GM13976 (cell line): Measurements from ENCODE around the gene HOXB5.

Experiments used
- DNase-seq: peaks from one replicate; pipeline ENCODE4 v3.0.0; 2012; ENCODE audit warnings: low spot score
- CTCF ChIP-seq: IDR thresholded peaks from 2 replicates; pipeline ENCODE4 v1.5.1; 2012; ENCODE audit warnings: borderline replicate concordance, mild to moderate bottlenecking; ENCODE audit not compliant: insufficient read depth; ENCODE audit errors: extremely low read depth, missing control alignments, control extremely low read depth
- in situ Hi-C: fragments of 300-500 bp; cut with MboI; formaldehyde crosslinking; loops from one replicate; pipeline ENCODE4 v1.12.0; 2022; ENCODE audit warnings: low sequenced_read_pairs, mixed read lengths, inconsistent platforms; ENCODE audit not compliant: unreplicated experiment

HOXB5 gene

DNA sequence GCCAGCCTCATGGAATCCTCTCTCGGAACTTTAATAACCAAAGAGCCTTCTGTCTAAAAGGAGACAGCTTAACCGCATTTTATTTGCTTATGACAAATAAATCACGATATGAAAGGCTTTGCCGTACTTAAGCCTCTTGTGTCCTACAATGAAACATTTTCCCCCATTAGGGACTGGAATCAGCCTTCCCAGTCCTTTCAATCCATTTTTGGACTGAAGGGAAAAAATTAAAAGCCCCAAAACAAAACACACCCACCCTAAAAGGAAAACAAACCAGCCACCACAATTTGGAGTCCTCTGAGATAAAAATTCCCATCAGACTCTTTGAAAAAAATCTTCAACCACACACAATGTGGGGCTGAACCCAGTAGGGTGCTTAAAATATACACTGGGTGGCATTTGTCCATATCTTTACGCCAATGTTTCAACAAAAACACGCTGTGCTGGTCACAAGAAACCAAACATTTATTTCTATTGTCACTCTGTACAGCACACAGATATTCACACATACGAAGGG lies 18.5 kb downstream of the HOXB5 start:
- no peak for TF ChIP-seq CTCF
- in situ Hi-C loops = no loop called here
- no peak for DNase-seq

DNA sequence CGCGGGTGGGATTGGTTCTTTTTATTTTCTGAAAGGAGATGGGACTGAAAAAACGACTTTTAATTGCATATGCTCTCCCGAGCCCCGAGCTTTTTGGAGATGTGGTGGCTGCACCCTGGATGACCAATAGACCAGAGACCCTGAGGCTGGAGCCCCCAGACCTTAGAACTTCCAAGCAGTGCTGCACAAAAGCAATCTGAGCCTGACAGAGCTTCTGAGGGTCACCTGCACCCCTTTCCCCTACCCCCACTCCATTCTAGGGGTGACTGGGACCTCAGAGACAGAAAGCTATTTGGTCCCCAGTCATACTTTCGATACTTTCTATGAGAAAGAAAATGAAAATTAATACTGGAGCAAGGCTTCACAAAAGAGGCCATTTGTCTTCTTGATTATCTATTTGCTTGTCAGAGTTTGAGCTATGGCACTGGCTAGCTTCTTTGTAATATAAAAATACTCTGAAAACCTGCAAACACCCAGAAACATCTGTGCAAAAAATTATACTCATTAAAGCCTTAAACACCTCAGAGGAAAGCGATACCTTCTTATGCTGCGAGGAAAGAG lies 19.0 kb downstream of the HOXB5 start:
- no peak for DNase-seq
- in situ Hi-C loops = no loop called here
- TF ChIP-seq CTCF = no peak

GRCh38 chr17:48571826-48572417 lies 21.7 kb downstream of the HOXB5 start:
- no peak for DNase-seq
- TF ChIP-seq CTCF = no peak
- in situ Hi-C loops = no loop called here

DNA sequence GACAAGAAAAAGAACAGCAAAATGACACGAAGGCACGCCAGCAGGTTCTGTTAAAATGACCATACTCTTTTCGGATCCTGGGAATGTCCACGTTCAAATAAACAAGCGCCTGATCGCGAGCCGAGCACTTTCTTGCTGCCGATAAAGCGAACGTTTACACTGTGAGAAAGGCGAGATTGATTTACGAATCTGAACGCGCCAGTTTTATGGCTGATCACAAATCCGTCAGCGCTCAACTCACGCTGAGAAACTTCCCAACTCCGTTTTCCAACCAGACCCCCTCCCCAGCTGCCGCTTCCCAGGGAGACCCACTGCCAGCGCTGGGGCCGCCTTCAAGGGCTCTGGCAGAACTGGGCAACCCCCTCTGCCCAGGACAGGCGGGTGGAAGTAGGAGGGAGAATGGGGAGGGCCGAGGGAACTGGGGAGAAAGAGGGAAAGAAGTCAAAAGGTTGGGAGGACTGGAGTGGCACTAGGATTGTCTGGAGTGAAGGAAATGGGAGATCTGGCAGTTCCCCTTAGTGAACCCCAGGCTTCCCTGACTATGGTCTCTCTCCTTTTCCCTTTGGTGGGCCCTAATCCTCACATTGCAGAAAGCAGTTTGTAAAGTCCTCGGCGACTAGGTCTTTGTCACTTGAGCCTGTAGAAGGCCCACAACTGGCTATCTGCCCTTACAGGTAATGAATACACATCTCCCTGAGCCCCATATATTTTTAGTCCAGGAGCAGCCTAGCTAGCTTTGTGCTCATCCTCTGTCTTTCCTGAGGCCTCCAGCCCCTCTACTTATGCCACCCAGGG lies 22.4 kb downstream of the HOXB5 start:
- no peak for TF ChIP-seq CTCF
- DNase-seq = no peak
- in situ Hi-C loops = no loop called here

DNA sequence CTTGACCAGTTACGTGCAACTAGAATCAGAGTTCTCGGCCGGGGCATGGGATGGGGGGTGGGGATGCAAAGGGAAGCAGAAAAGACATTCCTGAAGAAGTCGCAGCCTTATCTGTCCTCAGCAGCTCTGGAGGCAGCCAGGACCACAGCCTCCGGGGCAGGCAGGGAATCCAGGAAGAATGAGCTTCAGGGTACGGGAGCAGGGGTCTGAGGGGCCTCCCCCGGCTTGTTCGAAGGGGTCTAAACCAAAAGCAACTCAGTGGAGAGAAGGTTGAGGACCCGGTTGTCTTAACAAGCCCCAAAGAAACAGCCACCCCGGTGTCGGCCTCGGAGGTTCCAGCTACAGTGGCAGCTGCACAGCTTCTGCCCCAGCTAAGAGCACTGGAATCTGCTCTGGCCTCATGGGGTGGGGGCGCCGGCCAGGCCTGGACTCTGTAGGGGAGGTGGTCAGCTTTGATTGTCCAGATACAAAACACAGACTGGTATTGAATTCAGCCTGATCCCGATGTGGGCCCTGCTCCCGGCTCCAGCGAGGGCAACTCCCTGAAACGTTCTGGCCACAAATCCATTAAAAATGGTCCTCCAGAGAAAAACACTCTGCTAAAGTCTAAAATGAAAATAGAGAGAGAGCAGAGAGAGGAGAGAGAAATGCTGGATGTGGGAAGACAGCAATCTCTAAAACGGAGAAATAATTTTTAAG lies 23.1 kb downstream of the HOXB5 start:
- in situ Hi-C loops = no loop called here
- no peak for DNase-seq
- no peak for TF ChIP-seq CTCF

- no peak for DNase-seq
- in situ Hi-C loops = no loop called here
- no peak for TF ChIP-seq CTCF
Measured at GRCh38 chr17:48569674-48570324, 23.8 kb downstream of the HOXB5 start.
